Central memory CD4-positive, alpha-beta T cell (primary cell): ENCODE results near the gene FRYL.
"Not testable (repeated sequence)": the region's sequence is repeated elsewhere in the genome, so short reads cannot be mapped to it uniquely, and the experiment has no call there.

ENCODE experiments used
- DNase-seq: peaks from one replicate; pipeline ENCODE4 v3.0.0; 2022

Gene FRYL

DNA sequence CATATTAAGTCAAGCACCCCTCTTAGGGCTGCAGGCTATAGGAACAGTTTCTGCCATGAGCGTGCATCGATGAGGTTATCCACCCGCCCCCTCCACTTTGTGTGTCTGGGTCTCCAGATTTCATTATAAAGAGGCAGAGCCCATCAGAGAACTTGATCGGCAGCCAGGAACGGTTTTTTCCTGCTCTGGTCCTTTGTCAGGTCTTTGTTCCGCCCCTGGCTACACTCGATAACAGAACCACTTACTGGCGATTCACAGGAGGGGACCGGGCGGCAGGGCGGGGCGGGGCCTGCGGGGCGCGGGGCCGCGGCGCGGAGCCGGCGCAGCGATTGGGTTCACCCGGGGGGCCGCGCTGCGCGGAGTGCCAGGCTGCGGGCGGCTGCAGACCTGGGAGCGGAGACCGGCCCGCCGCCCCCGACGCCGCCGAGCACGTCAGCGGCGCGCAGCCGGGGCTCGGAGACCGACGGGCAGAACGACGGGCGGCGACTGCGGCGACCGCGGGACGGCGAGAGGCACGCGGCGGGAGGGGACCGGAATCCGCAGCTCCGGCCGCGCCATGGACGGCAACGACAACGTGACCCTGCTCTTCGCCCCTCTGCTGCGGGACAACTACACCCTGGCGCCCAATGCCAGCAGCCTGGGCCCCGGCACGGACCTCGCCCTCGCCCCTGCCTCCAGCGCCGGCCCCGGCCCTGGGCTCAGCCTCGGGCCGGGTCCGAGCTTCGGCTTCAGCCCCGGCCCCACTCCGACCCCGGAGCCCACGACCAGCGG, 296.9 kb downstream of the FRYL start, which contains the start of gene SLC10A4:
Gene SLC10A4 (plus strand): TSS at position 338 of the 771 bp plus-strand sequence. CDS start 219 bp downstream, at position 557.
- DNase-seq = no peak

DNA sequence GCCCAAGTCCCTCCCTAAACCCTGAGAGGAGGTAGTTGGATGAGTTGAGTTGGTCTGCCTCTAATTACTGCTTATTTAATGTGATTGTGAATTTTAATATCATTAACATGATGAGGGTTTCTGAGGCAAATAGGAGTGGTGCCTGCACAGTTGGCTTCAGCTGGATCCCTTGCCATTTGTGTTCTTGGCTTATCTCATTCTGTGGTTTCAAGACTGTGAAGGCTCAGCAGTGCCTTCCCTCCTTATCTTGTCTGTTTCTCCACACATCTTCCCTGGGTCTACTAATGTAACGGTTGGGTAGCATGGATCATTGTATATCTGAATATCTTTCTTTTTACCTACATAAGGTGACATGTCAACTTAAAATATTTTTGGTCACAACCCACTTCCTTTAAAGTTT, 298.5 kb downstream of the FRYL start:
- DNase-seq = no peak

DNA sequence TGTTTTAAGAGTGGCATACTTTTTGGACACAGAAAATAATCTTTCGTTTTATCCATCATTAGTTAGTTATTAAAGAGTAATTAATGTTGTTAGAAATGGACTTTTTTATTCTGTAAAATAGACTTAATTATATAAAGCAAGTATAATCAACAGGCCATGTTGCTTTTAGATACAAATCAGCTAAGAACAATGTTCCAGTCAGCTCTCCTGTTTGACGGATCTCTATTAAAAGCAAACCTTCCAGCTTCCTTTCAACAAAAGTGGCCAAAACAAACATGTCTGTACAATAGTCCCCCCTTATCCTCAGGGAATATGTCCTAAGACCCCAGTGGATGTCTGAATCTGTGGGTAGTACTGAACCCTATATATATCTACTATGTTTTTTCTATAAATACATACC, 301.8 kb downstream of the FRYL start:
- DNase-seq = no peak

DNA sequence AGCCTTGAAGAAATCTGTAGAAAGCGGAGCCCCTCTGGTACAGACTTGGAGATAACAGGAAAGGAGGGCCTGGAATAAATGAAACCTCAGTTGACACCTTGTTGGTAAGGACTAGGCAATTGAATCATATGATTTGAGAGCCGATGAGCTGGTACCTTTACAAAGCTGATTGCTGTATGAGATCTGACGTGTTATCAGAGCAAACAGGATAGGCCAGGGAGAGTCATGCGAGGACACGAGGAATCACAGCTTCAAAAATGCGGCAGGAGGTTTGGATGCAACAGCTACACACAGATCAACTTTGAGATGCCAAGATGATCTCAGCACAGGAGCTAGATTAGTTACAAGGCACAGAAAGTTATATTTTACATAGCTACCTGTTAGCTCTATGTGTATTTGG, 304.3 kb downstream of the FRYL start:
- DNase-seq = no peak

DNA sequence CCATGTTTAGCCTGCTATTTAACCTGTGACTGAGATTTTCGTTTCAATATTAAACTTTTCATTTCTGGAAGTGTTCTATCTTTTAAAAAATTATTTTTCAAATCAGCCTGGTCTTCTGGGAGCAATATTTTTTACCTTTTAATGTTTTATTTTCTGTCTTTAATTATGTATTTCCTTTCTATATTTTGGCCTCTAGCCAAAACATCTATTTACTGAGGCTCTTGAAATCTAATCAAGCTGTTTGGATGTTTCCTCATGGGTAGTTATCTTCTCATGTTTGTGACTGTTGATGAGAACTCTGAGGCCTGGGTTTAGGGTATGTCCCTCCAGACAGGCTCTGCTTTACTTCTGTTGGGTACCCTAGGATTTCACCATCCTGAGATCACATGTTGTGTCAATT, 307.3 kb downstream of the FRYL start:
- no peak for DNase-seq

DNA sequence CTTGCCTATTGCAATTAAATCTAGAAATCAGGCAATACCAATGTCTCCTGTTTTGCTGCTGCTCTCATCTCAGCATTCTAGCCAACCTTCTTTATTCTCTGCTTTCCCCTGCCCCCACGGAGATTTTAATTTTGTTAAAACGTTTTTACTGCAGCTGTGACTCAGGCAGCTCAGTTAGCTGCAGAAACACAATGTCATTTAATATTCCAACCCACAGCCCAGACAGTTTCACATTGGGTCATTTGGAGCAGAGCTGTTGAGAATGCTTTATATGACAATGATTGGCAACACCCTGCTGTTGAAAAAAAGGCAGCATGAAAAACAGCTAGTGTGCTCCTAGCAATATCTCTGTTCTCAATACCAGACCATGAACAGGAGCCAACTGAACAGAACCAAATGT, 309.5 kb downstream of the FRYL start:
- DNase-seq = no peak

DNA sequence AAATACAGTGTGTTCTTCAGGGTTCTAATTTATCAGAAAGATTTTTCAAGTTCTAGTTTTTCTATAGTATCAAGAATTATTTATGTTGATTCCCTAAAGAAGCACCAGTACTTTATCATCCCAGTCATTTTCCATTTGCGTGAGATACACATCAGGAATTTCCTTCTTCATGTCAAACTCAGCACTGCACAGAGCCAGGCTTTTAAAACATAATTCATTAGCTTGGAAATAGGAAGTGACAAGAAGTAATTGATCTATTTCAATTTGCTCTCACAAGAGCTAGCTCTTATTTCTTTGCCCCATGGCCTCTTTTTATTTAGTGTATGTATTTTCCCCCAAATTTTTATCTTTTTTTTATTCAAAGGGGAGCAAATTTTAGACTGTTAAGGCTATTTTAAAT, 309.9 kb downstream of the FRYL start:
- no peak for DNase-seq

DNA sequence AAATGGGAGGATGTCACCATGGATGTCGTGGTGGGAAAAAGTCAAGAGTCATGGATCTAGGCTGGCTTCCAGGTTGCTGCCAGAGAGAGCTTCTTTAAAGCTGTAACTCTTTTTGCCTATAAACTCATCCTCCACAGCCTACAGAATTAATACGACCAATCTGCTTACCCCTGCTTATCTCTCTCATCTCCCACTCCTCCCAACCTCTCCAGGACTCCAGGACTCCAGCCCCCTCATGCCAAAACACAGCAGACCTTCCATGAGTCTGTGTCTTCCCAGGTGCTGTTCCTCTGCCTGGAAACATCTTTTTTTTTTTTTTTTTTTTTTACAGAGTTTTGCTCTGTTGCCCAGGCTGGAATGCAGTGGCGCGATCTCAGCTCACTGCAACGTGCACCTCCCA, 312.2 kb downstream of the FRYL start:
- no peak for DNase-seq

DNA sequence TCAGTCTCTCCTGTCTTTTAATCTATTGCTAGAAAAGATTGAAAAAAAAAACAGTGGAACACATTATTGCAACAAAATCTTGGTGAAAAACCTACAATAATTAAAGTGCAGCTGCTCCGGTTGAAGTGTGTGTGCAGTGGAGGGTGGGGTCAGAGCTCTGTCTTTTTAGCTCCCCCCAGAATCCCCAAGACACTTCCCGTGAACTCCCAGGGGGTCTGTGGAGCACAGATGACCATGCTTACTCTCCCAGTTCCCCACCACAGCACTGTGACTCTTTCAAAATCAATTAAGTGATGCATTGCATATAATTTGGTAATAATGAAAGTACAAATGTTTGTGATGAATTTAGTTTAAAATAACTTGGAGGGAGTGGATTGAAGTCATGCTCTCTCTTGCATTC, 312.6 kb downstream of the FRYL start:
- no peak for DNase-seq

DNA sequence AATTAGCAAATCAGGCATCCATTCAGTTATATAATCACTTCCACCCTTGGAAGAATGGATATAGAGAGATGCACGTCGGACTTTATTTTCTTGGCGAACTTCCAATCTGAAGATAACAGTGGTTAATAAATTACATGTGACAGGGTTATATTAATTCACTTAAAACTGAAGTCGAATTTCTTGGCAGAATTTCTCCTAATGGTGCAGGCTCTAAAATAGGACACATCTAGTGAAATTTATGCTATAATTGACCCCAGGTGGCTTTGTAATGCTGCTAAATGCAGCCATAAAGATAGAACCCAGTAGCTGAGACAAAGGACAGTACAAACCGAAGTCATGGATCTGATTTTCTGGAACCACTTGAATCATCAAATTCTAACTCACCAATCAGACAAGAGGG, 317.7 kb downstream of the FRYL start:
- DNase-seq = no peak

DNA sequence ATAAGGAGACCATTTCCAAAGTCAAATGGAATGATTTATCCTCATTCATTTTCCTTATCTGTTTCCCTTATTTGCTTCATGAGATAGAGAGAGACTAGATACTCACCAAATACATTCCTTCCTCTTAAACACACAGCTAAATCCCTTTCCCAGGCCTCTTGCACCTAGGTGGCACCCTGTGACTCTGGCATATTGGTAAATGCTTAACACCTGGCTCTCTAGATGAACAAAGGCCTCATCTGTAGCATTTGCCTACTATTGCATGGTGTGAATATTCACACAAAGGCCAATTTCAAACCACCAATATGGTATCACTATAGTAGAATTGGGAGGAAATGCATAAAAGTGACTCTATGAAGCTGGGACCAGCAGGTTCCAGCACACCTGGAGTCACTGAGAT, 319.1 kb downstream of the FRYL start:
- no peak for DNase-seq

DNA sequence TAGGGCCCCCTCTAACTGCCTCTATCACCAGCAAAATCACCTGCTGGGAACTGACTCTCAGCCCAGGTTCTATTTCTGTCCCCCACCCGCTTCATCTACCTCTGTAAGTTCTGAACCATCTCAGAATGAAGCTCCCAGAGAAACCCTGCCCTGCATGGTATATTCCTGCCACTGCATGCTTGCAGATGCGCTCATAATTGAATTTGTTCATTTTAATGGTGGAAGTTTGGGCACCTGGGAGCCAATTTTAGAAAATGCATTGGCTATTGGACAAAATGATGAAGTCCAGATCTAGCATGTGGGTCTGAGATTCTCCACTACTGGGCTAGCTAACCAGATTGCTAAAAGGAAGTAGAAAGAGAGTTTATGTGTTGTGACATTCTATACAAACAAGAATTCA, 325.5 kb downstream of the FRYL start:
- DNase-seq = no peak

DNA sequence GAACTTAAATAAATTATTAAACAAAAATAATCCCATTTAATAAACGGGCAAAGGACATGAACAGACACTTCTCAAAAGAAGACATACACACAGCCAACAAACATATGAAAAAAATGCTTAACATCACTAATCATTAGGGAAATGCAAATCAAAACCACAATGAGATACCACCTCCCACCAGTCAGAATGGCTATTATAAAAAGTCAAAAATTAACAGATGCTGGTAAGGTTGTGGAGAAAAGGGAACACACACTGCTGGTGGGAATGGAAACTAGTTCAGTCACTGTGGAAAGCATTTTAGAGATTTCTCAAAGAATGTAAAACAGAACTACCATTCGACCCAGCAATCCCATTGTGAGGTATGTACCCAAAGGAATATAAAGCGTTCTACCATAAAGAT, 328.4 kb downstream of the FRYL start:
- DNase-seq = not testable (repeated sequence)

DNA sequence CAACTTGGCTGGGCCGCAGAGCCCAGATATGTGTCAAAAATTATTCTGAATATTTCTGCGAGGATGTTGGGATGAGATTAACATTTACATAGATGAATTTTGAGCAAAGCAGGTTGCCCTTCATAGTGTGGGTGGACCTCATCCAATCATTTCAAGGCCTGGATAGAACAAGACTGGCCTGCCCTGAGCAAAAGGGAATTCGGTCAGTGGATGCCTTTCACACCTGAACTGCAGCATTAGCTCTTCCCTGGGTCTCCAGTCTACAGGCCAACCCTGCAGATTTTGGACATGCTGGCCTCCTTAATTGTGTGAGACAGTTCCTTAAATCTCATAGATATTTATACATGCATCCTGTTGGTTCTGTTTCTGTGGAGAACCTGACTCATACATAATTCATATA, 329.3 kb downstream of the FRYL start:
- no peak for DNase-seq

DNA sequence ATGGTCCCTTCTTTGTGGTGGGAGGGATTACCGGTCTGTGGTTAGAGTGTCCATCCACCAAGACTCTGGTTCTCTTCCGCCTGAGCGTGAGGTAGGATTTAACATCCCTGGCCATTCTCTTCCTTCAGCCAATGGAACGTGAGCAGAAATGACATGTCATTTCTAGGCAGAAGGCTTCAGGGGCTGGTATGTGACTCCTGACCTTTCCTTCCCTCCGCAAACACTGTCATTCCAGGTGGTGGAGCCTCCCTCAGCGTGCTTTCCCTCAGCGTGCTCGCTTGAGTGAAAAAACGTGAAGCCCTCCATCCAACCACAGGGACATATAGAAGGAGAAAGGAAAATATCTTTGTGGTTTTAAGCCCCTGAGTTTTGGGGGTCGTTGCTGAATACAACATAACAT, 330.9 kb downstream of the FRYL start:
- no peak for DNase-seq
